Stimulated activated CD8-positive, alpha-beta memory T cell treated with anti-CD3 and anti-CD28 coated beads, Interleukin-12 subunit alpha, Interleukin-12 subunit beta, amount 100 ng/mL, for 4 hours (primary cell): ENCODE data around the gene ZNF335.
"Not testable (repeated sequence)": the region's sequence is repeated elsewhere in the genome, so short reads cannot be mapped to it uniquely, and the experiment has no call there.

ENCODE experiments used
- DNase-seq: peaks from one replicate; pipeline ENCODE4 v3.0.0-alpha.2; 2020; ENCODE audit warnings: low read depth

Gene ZNF335

GRCh38 chr20:46002008-46002407, 30.0 kb upstream of the ZNF335 start:
- no peak for DNase-seq

GRCh38 chr20:46001498-46001897, 29.5 kb upstream of the ZNF335 start:
- DNase-seq = no peak

DNA sequence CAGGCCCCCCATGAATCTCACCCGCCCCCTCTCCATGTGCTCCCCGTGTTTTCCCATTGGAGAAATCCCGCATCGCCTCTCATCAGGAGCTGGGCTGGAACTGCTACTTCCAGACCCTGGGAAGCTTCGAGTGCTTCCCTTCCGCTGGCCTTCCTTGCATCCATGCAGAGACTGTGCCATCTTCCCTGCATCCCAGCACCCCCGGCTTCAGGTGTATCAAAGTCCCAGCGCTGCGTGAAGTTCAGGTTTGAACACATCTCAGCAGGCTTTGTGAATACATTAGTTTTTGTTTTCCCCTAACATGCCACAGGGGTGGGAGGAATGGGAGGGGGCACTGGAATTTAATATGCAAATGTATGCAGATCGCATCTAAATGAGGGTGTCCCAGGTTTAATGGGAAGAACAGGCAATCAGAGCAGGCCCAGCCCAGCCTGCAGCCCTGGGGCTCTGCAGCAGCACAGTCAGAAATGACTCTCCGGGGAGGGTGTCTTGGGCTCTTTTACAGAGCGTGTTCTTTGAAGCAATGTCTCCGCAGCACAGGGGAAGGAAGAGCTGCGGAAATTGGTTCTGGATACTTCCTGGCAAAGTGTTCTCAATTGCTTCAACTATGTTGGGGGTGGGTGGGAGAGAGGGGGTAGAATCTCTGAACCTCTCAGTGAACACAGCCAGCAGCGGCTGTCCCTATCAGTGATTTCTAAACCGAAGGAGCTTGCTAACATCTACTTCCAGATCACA, 28.4 kb upstream of the ZNF335 start:
- no peak for DNase-seq

DNA sequence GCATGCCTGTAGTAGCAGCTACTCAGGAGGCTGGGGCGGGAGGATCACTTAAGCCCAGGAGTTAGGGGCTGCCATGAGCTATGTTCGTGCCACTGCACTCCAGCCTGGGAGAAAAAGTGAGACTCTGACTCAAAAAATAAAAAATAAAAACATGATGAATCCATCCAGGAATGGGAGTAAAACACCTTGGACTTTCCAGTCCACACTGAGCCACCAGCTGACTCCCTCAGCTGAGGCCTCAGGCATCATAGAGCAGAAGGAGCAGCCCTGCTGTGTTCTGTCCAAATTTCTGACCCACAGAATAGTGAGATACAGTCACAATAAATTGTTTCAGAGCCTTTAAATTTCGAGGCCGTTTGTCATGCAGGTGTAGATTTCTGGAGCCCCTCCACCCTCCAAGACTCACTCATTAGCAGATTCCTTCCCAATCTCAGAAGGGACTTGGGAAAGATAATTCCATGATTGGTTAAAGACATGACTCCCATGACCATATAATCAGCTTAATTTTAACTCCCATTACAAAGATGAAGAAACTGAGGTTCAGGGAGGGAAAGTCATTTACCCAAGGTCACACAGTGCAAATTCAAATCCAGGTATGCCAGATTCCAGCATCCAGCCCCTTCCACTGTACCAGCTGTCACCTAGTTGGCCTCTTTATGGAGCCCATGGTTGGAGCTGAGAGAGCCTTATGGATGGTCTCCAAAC, 27.7 kb upstream of the ZNF335 start:
- DNase-seq = no peak

DNA sequence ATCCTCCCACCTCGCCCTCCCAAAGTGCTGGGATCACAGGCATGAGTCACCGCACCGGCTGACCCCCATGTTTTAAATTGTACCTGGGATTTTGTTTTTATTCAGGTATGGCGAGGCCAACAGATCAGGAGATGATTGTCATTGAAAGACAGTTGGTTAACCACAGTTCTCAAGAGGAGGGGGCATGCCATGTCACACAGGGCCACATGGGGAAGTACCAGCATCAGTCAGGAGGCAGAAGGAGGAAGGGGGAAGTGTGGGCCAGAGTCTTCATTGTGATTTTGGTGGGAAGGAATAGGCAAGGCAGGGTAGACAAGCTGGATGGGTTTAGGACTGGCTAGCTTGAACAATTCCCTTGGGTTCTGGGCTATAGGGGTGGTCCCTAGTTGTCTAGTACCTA, 26.8 kb upstream of the ZNF335 start:
- DNase-seq = no peak

- DNase-seq = no peak
Observed at GRCh38 chr20:45998337-45998736, 26.3 kb upstream of the ZNF335 start.

DNA sequence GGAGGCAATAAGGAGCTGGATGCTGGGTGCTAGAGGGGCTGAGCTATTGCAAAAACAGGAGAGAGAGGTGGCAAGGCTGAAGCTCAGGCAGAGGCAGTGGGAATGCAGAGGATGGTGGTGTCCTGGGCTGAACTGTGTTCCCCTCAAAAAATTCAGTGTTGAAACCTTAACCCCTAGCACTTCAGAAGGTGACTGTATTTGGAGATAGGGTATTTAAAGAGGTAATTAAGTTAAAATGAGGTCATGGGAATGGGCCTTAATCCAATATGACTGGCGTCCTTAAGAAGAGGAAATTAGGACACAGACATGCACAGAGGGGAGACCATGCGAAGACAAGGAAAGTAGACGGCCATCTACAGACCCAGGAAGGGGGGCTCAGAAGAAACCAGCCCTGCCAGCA, 25.2 kb upstream of the ZNF335 start:
- DNase-seq = no peak

GRCh38 chr20:45995495-45996097, 23.6 kb upstream of the ZNF335 start:
- DNase-seq = not testable (repeated sequence)

GRCh38 chr20:45994761-45995493, 22.9 kb upstream of the ZNF335 start:
- DNase-seq = no peak

DNA sequence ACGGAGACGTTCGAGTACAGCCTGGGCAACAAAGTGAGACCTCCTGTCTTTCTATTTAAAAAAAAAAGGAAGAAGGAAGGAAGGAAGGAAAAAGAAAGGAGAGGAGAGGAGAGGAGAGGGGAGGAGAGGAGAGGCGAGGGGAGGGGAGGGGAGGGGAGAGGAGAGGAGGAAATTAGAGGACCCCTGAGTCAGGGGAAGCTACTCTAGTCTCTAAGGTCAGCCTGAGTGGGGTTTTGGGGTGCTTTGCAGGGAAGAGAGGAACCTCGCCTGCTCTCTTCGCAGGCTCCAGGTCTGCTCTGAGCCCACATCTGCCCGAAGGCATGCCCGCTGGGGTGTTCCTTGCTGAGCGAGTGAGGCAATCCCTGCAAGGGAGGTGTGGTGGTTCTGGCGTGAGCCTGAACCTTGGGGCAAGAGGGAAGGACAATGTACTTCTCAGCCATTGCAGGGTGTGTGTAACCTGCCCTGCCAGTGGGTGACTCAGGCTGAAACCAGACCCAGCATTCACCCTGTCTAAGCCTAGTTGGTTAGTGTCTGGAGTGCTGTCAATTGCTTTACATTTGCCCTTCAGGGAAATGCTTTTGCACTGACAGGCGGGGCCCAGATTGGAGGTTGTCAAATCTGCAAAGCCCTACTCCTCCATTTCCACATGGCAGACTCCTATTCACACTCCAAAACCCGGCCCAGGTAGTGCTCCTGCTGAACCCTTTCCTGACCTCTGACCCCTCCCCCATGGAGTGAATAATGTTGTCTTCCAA, 21.4 kb upstream of the ZNF335 start:
- DNase-seq = no peak

DNA sequence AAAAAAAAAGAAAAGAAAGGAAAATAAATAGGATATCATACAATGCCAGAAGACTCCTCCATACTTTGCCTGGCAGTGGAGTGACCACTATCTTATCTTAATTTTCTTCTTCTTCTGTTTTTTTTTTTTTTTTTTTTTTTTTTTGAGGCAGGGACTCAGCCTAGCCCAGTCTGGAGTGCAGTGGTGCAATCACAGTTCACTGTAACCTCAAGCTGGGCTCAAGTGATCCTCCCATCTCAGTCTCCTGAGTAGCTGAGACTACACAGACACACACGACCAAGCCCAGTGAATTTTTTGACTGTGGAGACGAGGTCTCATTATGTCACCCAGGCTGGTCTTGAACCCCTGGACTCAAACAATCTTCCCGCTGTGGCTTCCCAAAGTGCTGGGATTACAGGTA, 19.6 kb upstream of the ZNF335 start:
- no peak for DNase-seq

DNA sequence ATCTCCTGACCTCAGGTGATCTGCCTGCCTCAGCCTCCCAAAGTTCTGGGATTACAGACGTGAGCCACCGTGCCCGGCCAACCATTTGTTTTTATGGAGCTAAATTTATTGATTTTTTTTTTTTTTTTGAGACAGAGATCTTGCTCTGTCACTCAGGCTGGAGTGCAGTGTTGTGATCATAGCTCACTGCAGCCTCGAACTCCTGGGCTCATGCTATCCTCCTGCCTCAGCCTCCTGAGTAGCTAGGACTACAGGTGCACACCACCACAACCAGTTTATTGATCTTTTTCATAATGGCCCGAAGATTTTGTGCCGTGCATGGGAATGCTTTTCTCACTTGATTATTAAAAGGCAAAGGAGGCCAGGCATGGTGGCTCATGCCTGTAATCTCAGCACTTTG, 16.8 kb upstream of the ZNF335 start:
- DNase-seq = not testable (repeated sequence)

- peak; percentile 54 for DNase-seq
Observed at GRCh38 chr20:45987108-45987780, 15.2 kb upstream of the ZNF335 start.

DNA sequence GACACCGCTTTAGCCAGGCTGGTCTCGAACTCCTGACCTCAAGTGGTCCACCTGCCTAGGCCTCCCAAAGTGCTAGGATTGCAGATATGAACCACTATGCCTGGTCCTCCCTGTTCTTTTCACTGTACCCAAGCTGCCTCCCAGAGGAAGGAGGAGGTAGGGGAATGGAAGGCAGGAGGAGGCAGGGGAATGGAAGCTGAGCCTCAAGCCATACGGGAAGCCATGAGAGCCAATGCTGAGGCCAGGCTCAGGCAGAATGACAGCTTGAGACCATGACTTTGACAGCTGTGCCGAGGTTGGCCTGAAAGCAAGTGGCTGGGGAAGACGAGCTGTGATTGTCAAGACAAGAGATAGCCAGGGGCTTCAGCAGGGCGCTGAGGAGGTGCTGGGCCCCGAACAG, 13.6 kb upstream of the ZNF335 start:
- DNase-seq = no peak

- no peak for DNase-seq
Observed at GRCh38 chr20:45983279-45983743, 11.3 kb upstream of the ZNF335 start.

DNA sequence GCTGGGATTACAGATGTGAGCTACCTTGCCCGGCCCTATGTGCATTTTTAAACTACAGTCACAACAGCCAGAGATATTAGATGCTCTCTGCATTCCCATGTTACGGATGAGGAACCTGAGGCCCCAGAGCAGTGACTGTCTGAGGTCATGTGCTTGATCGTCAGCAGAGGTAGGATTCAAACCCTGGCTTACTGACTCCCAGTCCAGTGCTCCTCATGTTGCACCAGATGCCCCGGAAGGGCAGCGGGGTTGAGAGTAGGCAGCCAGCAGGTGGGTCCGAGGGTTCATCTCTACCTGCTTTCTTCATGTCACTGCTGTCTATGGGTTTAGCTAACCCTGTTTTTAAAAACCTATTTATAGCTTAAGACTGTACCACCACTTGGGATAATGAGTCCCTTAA, 9.3 kb upstream of the ZNF335 start:
- no peak for DNase-seq

DNA sequence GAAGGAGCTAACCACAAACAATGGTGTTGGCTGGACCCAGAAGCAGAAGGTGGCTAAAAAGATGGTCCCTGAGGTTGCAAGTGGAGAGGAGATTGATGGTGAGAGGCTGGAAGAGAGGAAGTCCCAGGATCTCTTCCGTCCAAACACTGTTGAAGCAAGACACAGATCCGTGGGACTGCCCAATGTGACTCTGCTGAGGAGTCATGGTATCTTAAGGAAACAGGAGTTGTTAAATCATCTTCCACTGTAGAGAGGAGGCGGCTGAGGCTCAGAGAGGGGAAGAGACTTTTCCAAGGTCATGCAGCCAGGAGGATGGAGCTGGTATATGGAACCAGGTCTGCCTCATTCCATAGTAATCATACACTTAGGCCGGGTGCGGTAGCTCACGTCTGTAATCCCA, 4.1 kb upstream of the ZNF335 start:
- no peak for DNase-seq

GRCh38 chr20:45975686-45976085, 3.7 kb upstream of the ZNF335 start:
- DNase-seq = no peak

DNA sequence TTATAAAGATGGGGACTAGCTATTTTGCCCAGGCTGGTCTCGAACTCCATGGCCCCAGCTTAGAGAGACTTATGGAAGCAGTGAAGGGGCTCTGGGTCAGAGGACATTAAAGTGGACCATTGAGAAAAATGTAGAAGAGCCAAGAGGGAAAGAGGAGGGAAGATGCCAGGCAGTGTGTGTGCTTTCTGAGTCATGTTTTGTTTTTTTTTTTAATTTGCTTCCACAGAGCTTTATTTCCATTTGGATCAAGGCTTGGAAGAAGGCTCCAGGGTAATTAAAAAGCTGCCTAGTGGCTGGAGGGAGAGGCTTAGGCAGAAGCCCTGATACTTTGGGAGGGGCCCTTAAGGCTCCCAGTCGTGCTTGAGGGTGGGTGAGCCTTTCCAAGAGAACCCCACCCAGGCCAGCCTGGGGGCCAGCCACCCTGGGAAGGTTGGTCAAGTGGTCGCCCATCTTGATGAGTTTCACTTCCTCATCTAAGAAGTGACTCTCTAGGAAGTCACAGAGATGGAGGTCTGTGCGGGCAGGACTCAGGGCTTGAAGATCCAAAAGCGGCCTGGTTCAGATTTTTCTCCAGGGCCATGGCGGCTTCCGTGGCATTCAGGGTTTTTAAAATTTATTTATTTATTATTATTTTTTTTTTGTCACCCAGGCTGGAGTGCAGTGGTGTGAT, 3.0 kb upstream of the ZNF335 start:
- DNase-seq = no peak

DNA sequence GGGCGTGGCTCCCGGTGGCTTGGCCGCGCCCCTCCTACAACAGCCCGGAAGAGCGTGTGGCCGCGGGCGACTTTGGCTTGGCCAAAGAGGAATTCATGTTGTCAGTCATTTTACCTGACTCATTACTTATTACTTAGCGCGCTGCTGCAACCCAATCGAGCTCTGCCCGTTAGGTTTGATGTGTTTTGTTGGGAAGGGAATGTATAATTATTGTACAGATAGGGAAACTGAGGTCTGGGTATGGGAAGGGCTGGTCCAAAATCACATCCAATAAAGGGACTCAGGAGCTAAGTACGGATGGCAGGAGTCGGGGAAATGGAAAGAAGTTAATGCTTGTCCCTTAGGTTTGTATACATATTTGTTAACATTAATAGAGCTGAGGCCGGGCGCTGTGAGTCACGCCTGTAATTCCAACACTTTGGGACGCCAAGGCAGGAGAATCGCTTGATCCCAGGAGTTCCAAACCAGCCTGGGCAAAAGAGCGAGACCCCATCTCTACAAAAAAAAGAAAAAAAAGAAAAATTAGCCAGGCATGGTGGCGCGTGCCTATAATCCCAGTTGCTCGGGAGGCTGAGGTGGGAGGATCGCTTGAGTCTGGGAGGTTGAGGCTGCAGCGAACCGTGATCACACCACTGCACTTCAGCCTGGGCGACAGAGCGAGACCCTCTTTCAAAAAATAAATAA, 639 bp upstream of the ZNF335 start:
- no peak for DNase-seq
